ENCODE data around the gene NAA20. TPM values are rescaled to one million over a fixed set of nuclear protein-coding genes. Genes with fewer than 3 reads are reported as not detected.
A peak's percentile ranks its signal among the peaks of the same experiment; 100 is the strongest.

The NAA20 gene
- total and polyA plus RNA-seq, 2 of the 4 experiments (the other 2 are of a cell fraction), result 35.7 to 58.8 TPM

GRCh38 chr20:19998990-19999705 lies 18.0 kb upstream of the NAA20 start:
- H2BK120ac ChIP-seq (ENCODE audit: low read depth, low read length), result no peak overlapping the region
- H3K4ac ChIP-seq (ENCODE audit: low read depth, low read length), result no peak overlapping the region
- H4K20me1 ChIP-seq (ENCODE audit: insufficient read depth, low read length), result peaks cover 57% of the 10 kb centered on the region
- H3K27me3 ChIP-seq (ENCODE audit: control insufficient read depth, insufficient read depth, low read length), result no peaks in the 10 kb centered on the region
- H3K14ac ChIP-seq (replicated peaks; ENCODE audit: low read depth, low read length), result no peak overlapping the region
- no peak for DNase-seq
- POLR2A ChIA-PET (ENCODE audit: unreplicated experiment), result no interaction called here
- H3K9me1 ChIP-seq (ENCODE audit: insufficient read depth, low read length), result peaks cover 12% of the 10 kb centered on the region
- no peak overlapping the region for H3K4me2 ChIP-seq (ENCODE audit: low read depth, low read length)
- H2AK5ac ChIP-seq (ENCODE audit: low read depth, low read length), result no peak overlapping the region
- H4K5ac ChIP-seq (ENCODE audit: low read depth, low read length), result no peak overlapping the region
- in situ Hi-C loops (cut with MboI; ENCODE audit: low sequenced_read_pairs) (loop anchor here (5.0 kb wide), 1 partner anchor 307 kb away; no protein-coding TSS in a partner anchor), dilution Hi-C loops (cut with HindIII; ENCODE audit: low sequenced_read_pairs, unreplicated experiment) (no loop called here), intact Hi-C loops (cut with micrococcal nuclease) (no loop called here)
- no peak overlapping the region for H4K8ac ChIP-seq (ENCODE audit: low read depth in 2 of 2, low read length in 2 of 2)
- H2BK15ac ChIP-seq (ENCODE audit: low read depth, low read length), result no peak overlapping the region
- no peak overlapping the region for H3K23ac ChIP-seq (ENCODE audit: low read depth, low read length)
- H3K79me1 ChIP-seq (ENCODE audit: low read depth in 1 of 2, low read length in 2 of 2), result peaks cover 46 to 80% of the 10 kb centered on the region in 2 experiments
- no peak overlapping the region for H2AFZ ChIP-seq (replicated peaks; ENCODE audit: low read length, poor library complexity)
- TF ChIP-seq FOS (IDR thresholded peaks at IDR 0.05; ENCODE audit: low read depth, low read length), result no peak
- no peak for TF ChIP-seq POLR2A (IDR thresholded peaks at IDR 0.05; ENCODE audit: low read depth, low read length)
- no peak for TF ChIP-seq MAZ (IDR thresholded peaks at IDR 0.05; ENCODE audit: borderline replicate concordance, low read depth, low read length)
- TF ChIP-seq RFX5 (IDR thresholded peaks at IDR 0.05; ENCODE audit: low read depth, low read length), result no peak
- TF ChIP-seq BHLHE40 (IDR thresholded peaks at IDR 0.05; ENCODE audit: low read depth, low read length), result no peak
- no peak for TF ChIP-seq ELK1 (IDR thresholded peaks at IDR 0.05; ENCODE audit: borderline replicate concordance, low read depth, low read length)
- TF ChIP-seq MAFK (IDR thresholded peaks at IDR 0.05; ENCODE audit: low read depth, low read length), result no peak
- TF ChIP-seq MXI1 (IDR thresholded peaks at IDR 0.05; ENCODE audit: borderline replicate concordance, low read depth, low read length), result no peak
- TF ChIP-seq CTCF (conservative IDR thresholded peaks at IDR 0.05; ENCODE audit: low read depth, low read length), result no peak
- TF ChIP-seq SMC3 (IDR thresholded peaks at IDR 0.05; ENCODE audit: low read depth, low read length), result no peak
- no peak overlapping the region for H2BK20ac ChIP-seq (ENCODE audit: low read depth, low read length)
- H2AK9ac ChIP-seq (replicated peaks; ENCODE audit: low read depth, low read length, poor library complexity), result peak overlapping the region; percentile 33
- no peak overlapping the region for H3K9ac ChIP-seq (ENCODE audit: low read depth, low read length)
- no TSS peak for BruUV-seq (replicated peaks)
- no peak overlapping the region for H2BK5ac ChIP-seq (ENCODE audit: low read depth, low read length, poor library complexity, severe bottlenecking)
- peaks cover 59% of the 10 kb centered on the region for H3K36me3 ChIP-seq (ENCODE audit: control insufficient read depth, insufficient read depth, low read length)
- CTCF ChIA-PET, result interaction anchor here (0.6 kb wide), 1 partner anchor 89 kb away, joined by 3 read pairs; no protein-coding TSS in a partner anchor
- H3K56ac ChIP-seq (ENCODE audit: extremely low read depth, insufficient read depth, low read length), result no peak overlapping the region
- peaks cover 26% of the 10 kb centered on the region for H3K4me1 ChIP-seq (ENCODE audit: control insufficient read depth, insufficient read depth, low read length)
- no peaks in the 10 kb centered on the region for H3K9me3 ChIP-seq (ENCODE audit: control insufficient read depth, insufficient read depth, low read length)
- ATAC-seq (ENCODE audit: low read depth), result no peak
- no peak overlapping the region for H3K27ac ChIP-seq (ENCODE audit: insufficient read depth, low read length)
- WGBS, 2 experiments (ENCODE audit: extremely low coverage in 2 of 2, insufficient read length in 1 of 2), result 90% methylated on average over 2 of the region's 7 CpGs; no CpG with 5 or more reads in 1 of the 2 experiments
- H4K91ac ChIP-seq (ENCODE audit: insufficient read depth, low read depth, low read length), result no peak overlapping the region
- no peak overlapping the region for H3K18ac ChIP-seq (ENCODE audit: low read depth, low read length)
- H3K4me3 ChIP-seq (ENCODE audit: insufficient read depth, low read depth, low read length), result no peak overlapping the region
